Measurements from ENCODE around the gene DSCAM. TPM values are rescaled to one million over a fixed set of nuclear protein-coding genes. Genes with fewer than 3 reads are reported as not detected.

The DSCAM gene
- total and polyA plus RNA-seq, 2 experiments from 2014 or later, result 0.23 to 0.42 TPM

DNA sequence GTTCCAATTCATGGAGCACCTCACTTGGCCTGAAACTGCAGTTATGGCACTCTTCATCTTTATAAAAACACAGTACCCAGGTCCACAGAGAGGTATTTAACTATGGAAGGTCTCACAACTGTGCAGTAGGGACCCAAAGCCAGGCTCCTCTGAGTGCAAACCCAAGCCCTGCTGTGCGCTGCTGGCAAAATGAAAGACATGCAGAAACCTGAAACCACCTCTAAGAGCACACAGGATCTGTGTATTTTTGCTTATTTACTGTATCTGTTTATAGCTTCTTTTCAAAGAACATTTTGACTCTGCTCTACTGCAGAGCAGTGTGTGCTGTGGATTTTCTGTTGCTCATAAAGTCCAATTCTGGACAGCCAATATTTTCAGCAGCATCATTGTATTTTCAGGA is 166.6 kb downstream of the DSCAM start:
- H3K36me3 ChIP-seq, result no peaks in the 10 kb centered on the region
- H3K27ac ChIP-seq, result no peak overlapping the region
- H3K27me3 ChIP-seq, result no peaks in the 10 kb centered on the region
- no peaks in the 10 kb centered on the region for H3K4me1 ChIP-seq (ENCODE audit: low read depth)
- TF ChIP-seq, protein P1, sequence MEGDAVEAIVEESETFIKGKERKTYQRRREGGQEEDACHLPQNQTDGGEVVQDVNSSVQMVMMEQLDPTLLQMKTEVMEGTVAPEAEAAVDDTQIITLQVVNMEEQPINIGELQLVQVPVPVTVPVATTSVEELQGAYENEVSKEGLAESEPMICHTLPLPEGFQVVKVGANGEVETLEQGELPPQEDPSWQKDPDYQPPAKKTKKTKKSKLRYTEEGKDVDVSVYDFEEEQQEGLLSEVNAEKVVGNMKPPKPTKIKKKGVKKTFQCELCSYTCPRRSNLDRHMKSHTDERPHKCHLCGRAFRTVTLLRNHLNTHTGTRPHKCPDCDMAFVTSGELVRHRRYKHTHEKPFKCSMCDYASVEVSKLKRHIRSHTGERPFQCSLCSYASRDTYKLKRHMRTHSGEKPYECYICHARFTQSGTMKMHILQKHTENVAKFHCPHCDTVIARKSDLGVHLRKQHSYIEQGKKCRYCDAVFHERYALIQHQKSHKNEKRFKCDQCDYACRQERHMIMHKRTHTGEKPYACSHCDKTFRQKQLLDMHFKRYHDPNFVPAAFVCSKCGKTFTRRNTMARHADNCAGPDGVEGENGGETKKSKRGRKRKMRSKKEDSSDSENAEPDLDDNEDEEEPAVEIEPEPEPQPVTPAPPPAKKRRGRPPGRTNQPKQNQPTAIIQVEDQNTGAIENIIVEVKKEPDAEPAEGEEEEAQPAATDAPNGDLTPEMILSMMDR (IDR thresholded peaks at IDR 0.05; ENCODE audit: low read depth, low read length), result no peak
- no peaks in the 10 kb centered on the region for H3K9me3 ChIP-seq (ENCODE audit: low read depth)
- no peak overlapping the region for H3K4me3 ChIP-seq
- DNase-seq (ENCODE audit: low read depth in 1 of 2, low spot score in 1 of 2), result no peak

DNA sequence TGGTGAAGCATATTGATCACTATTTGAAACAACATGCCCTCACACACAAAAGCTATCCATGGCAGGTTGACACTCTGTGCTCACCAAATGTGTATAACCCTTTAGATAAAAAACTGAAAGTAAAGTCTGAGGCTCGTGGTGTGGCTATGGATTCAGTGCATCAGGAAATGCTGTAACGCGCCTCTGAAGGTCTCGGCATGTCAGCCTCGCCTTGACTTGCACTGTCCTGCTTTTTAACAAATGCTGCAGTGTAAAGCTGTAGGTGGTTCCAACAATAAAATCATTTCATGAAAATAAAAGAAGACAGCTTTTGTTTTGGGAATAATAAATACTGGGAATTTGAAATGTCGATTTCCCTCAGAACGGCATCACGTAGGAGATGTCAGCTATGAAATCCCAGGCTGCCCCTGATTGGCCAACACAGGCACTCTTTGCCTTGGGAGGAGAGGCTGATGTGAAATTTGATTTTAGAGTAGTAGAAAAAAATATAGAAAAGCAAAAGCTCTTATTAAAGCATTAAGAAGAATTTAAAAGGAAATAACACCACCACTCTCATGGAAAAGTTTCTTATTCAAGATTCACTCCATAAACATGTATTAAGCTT is 168.2 kb downstream of the DSCAM start:
- H3K27me3 ChIP-seq, result no peaks in the 10 kb centered on the region
- H3K4me1 ChIP-seq (ENCODE audit: low read depth), result no peaks in the 10 kb centered on the region
- DNase-seq (ENCODE audit: low read depth in 1 of 2, low spot score in 1 of 2), result no peak
- H3K4me3 ChIP-seq, result no peak overlapping the region
- H3K36me3 ChIP-seq, result no peaks in the 10 kb centered on the region
- H3K27ac ChIP-seq, result no peak overlapping the region
- TF ChIP-seq, protein P1 (IDR thresholded peaks at IDR 0.05; ENCODE audit: low read depth, low read length), result no peak
- no peaks in the 10 kb centered on the region for H3K9me3 ChIP-seq (ENCODE audit: low read depth)

DNA sequence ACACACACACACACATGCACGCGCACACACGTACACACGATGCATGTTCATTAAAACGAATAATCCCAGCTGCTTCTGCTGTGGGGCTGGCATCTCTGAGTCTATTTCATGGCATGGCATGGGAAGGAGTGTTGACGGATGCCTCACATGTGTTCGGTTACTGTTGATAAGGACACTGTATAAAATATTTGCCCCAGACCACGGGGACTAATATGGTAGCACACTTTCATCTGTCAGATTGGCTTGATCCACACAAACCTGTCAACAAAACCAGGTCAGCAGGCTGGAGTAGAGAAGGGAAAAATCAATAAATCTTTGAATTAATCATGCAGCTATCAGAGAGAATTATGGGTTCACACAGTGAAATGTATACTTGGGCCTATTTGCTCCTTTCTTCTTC is 171.9 kb downstream of the DSCAM start:
- Histone ChIP-seq H3K9me3 (ENCODE audit: low read depth) (no peaks in the 10 kb centered on the region), H3K27me3 (no peaks in the 10 kb centered on the region), H3K4me1 (ENCODE audit: low read depth) (no peaks in the 10 kb centered on the region), H3K36me3 (no peaks in the 10 kb centered on the region), H3K4me3 (no peak overlapping the region), H3K27ac (no peak overlapping the region)
- DNase-seq (ENCODE audit: low read depth in 1 of 2, low spot score in 1 of 2), result no peak
- TF ChIP-seq, protein P1 (IDR thresholded peaks at IDR 0.05; ENCODE audit: low read depth, low read length), result no peak

DNA sequence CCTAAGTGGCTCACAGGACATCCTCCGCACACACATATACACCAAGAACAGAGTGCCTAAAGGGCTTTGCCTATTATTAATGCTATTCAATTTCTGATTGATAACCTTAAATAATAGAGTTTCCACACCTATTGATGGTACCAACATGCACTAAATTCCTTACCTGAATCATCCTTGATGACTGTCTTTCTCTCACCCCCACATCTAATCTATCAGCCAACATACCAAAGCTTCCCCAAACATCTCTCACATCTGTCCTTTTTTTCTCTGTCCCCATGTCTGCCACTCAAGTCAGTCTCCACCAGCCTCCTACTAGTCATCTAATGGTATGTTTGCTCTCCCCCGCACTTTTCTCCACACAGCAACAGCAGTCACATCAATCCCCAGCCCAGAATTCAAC is 174.4 kb downstream of the DSCAM start:
- Histone ChIP-seq H3K36me3 (no peaks in the 10 kb centered on the region), H3K27me3 (no peaks in the 10 kb centered on the region), H3K4me1 (ENCODE audit: low read depth) (no peaks in the 10 kb centered on the region), H3K4me3 (no peak overlapping the region), H3K27ac (no peak overlapping the region), H3K9me3 (ENCODE audit: low read depth) (no peaks in the 10 kb centered on the region)
- DNase-seq (ENCODE audit: low read depth in 1 of 2, low spot score in 1 of 2), result no peak
- TF ChIP-seq, protein P1 (IDR thresholded peaks at IDR 0.05; ENCODE audit: low read depth, low read length), result no peak

DNA sequence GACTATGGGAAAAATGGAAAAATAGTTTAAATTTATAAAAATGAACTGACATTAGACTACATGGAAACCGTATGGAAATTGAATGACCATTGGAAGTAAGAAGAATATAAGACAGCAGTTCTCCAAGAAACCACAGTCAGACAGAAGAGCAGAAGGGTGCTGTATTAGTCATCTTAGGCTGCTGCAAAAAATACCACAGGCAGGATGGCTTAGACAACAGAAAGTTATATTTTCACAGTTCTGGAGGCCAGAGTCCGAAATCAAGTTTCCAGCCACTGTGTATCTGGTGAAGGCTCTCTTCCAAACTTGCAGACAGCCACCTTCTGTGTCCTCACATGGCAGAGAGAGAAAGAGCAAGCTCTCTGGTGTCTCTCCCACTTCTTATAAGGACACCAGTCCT is 175.2 kb downstream of the DSCAM start:
- no peak overlapping the region for H3K27ac ChIP-seq
- TF ChIP-seq, protein P1 (IDR thresholded peaks at IDR 0.05; ENCODE audit: low read depth, low read length), result no peak
- H3K4me3 ChIP-seq, result no peak overlapping the region
- H3K27me3 ChIP-seq, result no peaks in the 10 kb centered on the region
- no peak for DNase-seq (ENCODE audit: low read depth in 1 of 2, low spot score in 1 of 2)
- no peaks in the 10 kb centered on the region for H3K36me3 ChIP-seq
- H3K9me3 ChIP-seq (ENCODE audit: low read depth), result no peaks in the 10 kb centered on the region
- no peaks in the 10 kb centered on the region for H3K4me1 ChIP-seq (ENCODE audit: low read depth)
